Thyroid gland (tissue), 4 donors: ENCODE data around the gene ST6GALNAC3.

Source experiments
- POLR2A ChIP-seq, 2 donors: fragments of 450-650 bp; IDR thresholded peaks; one replicate each; pipeline ENCODE4 v1.6.1; 2017; ENCODE audit warnings: antibody characterized with exemption in 2 of 2, mild to moderate bottlenecking in 2 of 2, moderate library complexity in 1 of 2
- TF ChIP-seq, protein P1 (sequence below), 6 experiments: fragments of 200-600 bp in 3 of 6; fragments of 450-650 bp in 3 of 6; sonication (generic) in 3 of 6; IDR thresholded peaks; one replicate each; pipeline ENCODE4 v1.5.1; 2016 to 2019; ENCODE audit warnings: antibody characterized with exemption in 6 of 6, mild to moderate bottlenecking in 2 of 6, inconsistent platforms in 1 of 6, moderate library complexity in 1 of 6

- TF ChIP-seq, protein P1, sequence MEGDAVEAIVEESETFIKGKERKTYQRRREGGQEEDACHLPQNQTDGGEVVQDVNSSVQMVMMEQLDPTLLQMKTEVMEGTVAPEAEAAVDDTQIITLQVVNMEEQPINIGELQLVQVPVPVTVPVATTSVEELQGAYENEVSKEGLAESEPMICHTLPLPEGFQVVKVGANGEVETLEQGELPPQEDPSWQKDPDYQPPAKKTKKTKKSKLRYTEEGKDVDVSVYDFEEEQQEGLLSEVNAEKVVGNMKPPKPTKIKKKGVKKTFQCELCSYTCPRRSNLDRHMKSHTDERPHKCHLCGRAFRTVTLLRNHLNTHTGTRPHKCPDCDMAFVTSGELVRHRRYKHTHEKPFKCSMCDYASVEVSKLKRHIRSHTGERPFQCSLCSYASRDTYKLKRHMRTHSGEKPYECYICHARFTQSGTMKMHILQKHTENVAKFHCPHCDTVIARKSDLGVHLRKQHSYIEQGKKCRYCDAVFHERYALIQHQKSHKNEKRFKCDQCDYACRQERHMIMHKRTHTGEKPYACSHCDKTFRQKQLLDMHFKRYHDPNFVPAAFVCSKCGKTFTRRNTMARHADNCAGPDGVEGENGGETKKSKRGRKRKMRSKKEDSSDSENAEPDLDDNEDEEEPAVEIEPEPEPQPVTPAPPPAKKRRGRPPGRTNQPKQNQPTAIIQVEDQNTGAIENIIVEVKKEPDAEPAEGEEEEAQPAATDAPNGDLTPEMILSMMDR (IDR thresholded peaks at IDR 0.05): no peak
- TF ChIP-seq POLR2A (IDR thresholded peaks at IDR 0.05): no peak
Measured at GRCh38 chr1:76121850-76122249, 47.3 kb downstream of the ST6GALNAC3 start.
